ENCODE data around the gene RNF220.

RNF220 gene

DNA sequence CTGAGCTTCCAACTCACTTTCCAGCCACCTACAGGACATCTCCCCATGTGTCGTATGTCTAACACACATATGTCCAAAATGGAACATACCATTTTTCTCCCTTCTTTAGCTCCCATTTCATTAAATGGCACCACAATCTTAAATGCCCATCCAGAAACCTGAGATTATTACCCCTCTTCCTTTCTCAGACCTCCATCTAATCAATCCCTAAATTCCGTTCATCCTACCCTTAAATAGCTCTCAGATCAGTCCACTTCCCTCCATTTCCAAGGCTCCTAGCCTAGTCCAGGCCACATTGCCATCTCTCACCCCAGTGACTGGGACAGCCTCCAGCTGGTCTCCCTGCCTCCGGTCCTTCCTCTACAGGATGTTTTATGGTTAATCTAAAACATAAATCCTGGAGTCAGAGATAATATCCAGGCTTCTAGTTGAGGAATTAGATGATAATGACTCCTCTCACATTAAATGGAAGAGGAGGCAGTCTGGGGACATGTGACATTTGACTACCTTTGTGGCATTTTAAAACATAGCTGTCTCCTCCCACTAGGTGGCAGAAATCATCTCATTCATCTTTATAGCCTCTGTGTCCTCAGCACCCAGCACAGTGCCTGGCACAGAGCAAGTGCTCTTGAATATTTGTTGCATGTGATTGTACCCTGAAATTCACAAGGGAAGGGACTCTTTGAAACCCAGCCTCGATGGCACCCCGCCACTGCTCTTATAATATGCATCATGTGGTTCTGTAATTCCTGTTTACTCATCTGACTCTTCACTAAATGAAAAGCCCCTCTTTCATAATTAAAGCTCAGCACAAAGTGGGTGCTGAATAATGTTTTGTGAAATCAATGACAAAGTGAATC lies 166.9 kb downstream of the RNF220 start:
- DNase-seq (ENCODE audit: insufficient read length, low spot score) (peak; percentile 36), FAIRE-seq (peak; percentile 89)

DNA sequence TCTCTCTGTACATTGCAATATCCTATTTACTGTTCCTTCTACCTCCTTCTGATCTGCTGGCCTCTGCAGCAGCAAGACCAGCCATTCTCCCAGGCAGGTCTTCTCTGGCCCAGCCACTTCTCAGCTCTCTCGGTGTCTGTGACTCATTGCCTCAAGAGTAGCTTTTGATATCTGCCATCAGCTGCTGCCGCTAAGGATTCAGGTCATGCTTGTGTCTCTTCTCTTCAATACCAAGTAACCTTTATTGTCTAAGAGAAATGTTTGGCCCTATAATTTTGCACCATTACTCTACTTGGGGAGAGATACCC lies 167.5 kb downstream of the RNF220 start:
- FAIRE-seq (no peak), DNase-seq (ENCODE audit: insufficient read length, low spot score) (no peak)

GRCh38 chr1:44575396-44575795 lies 170.3 kb downstream of the RNF220 start:
- DNase-seq (ENCODE audit: insufficient read length, low spot score), result no peak
- no peak for FAIRE-seq

DNA sequence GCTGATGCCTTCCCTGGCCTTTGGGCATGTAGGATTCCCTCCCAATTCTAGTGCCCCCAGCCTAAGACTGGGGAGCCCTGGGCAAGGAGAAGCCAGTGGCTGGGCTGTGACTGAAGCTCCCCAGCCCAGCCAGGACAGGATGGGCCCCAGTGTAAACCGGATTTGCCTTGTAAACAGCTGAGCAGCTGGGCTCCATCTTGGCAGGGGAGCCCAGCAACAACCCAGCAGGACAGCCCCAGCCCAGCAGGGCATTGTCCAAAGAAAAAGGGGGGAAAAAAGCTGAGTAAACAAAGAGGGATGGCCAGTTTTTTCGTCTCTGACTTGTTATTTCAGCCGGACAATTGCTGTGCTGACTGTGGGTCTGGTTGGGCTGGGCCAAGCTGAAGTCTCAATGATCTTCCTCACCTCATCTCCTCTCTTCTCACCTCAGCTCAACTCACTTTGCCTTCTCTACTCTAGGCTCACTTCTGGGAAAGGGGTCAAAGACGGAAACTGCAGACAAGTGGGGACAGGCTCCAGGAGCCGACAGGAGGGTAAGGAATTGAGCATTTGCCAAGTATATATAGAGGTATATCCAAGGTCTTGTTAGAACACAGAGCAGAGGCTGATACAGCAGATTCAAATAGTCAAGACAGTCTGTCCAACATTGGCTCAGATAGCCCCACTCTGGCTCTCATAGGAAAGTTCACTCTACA lies 171.5 kb downstream of the RNF220 start:
- DNase-seq (ENCODE audit: insufficient read length, low spot score) (no peak), FAIRE-seq (no peak)

DNA sequence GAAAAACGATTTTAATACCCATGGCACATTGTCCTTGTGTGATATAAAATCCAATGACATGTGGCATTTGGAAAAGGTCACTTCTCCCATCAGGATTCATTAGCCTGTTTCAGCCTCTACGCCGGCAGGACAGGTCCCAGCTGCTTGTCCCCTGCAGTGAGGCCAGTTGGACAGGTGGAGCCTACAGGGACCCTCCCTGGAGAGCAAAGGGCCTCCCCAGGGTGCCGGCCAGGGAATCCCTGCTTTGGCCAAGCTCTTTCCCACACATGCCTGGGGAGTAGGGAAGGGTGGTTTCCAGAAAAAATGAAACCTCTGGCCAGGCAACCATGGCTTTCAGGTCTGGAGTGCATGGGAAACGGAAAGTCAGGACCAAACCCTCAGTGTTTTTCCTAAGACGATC lies 176.2 kb downstream of the RNF220 start:
- DNase-seq (ENCODE audit: insufficient read length, low spot score) (no peak), FAIRE-seq (no peak)

- no peak for FAIRE-seq
- DNase-seq (ENCODE audit: insufficient read length, low spot score), result no peak
Observed at GRCh38 chr1:44584167-44584566, 179.1 kb downstream of the RNF220 start.

DNA sequence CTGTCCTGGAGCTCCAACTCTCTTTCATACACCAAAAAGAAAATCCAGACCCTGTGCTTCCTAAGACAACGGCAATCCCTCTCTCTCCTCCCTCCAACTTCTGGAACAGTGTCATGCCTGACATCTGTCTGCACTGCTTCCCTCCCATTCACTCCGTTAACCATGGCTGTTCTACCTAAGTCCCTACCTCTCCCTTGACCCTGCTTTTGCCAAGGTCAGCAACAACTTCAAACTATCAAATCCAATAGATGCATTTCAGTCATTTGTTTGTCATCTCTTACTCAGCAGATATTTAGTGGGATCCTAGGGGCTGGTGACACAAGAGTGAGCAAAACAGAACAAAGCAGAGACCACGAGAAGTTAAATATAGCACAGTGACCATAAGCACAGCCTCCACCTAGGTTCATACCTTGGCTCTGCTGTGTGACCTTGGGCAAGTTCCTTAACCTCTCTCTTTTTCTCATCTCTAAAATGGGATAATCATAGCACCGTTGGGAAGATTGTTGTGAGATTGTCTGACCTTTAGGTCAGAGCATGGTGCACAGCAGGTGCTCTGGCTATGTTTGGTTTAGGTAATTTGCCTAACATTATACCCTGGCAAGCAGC lies 180.4 kb downstream of the RNF220 start:
- FAIRE-seq (no peak), DNase-seq (ENCODE audit: insufficient read length, low spot score) (no peak)

DNA sequence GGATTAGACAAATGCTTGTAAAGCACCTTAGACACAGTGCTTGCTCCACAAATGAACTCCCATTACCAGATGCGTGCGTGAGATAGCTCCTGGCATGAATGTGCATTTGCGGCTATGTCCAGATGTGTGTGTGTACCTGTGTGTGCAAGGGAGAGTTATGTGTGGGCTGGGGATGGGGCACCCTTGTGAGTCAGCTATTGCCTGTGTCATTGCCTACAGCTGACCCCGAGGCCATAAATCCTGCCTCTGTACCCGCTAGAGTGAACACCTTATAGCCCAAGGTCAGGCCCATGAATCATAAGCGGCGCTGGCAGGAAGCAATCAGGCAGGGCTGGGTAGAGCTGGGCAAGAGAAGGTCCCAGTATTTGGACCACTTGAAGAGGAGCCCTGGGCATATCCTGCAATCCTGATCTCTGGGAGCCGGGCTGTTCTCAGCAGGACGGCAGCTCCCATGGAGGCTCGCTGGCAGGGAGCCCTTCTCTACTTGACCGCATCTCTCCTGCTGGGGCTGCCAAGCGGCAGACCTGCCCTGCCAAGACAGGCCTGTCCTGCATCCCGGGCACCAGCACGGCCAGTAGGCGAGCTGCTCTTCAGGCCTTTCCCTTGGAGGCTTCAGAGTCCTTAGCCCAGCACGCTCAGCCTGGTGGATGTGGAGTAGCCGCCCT lies 182.9 kb downstream of the RNF220 start:
- FAIRE-seq (no peak), DNase-seq (ENCODE audit: insufficient read length, low spot score) (no peak)

DNA sequence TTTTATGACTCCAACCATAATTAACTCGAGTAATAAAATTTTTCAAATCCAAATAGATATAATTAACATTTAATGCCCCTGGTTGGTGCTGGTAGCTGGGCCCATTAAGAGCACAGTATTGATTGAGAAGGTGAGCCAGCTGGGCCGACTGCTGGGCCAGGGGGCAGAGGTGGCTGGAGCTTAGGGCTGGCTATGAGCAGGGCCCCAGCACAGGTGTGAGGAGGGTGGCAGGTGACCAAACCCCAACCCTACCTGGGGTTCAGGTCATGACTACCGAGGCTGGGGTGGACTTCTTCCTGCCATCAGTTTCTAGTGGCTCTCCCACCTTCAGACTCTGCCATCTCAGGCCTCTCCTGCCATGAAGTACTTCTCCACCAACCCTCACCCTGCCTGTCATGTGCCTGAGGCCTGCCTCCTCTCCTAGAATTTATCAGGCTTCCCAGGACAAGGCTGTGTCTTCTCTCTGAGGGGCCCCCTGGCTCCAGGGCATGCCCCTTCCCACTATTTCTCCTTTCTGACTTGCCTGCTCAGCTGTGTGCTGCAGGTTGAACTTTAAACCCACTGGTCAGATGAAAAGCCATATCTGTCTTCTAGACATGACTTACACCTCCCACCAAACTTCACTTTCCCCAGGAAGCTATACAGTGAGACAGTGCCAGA lies 183.6 kb downstream of the RNF220 start:
- FAIRE-seq (no peak), DNase-seq (ENCODE audit: insufficient read length, low spot score) (no peak)

- no peak for DNase-seq (ENCODE audit: insufficient read length, low spot score)
Observed at GRCh38 chr1:44590475-44590874, 185.4 kb downstream of the RNF220 start.

GRCh38 chr1:44591381-44591780 lies 186.3 kb downstream of the RNF220 start:
- FAIRE-seq (no peak), DNase-seq (ENCODE audit: insufficient read length, low spot score) (no peak)

More at GRCh38 chr1:44590475-44590874, 185.4 kb downstream of the RNF220 start:
- no peak for FAIRE-seq

DNA sequence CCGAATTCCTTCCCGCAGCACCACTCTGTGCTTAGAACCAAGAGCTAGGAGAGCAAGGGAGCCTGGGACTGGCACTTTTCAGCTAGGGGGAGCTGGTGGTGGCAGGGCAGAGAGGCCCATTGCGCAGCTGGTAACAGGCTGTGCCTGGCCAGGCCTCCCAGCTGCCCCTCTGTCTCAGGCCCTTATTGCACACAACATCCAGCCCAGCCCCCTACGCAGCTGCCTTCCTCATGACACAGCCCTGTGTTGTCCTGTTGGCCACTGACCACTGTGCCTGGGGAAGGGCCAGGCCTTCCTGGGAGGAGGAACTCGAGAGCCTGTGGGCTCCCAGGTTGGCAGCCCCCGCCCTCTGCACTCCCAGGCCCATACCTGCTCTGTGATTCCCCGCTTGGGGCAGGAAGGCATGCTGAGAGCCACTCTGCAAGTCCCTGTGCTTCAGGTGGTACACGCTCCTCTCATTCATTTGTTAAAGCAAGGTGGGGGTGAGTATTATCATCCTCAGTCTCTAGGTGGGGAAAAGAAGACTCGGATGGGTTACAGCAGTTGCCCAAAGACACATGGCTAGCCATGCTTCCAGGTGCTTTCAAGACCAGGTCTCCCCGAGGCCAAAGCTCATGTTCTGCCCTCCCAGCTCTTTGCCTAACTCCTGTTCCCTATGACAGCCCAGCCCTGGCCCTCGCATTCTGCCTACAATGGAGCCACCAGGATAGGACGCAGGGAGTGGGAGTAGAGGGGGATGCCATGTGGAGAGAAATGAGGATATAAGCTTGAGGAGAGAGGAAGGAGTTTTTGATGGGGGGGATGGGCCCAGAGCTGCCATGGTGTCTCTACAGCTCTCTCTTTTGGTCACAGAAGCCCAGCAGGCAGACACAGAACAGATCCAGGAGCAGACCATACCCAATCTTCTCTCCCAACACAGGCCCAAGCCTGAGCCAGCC lies 187.4 kb downstream of the RNF220 start:
- FAIRE-seq, result no peak

GRCh38 chr1:44594353-44594752 lies 189.3 kb downstream of the RNF220 start:
- DNase-seq (ENCODE audit: insufficient read length, low spot score) (no peak), FAIRE-seq (no peak)

More for the DNA sequence above, 187.4 kb downstream of the RNF220 start:
- DNase-seq (ENCODE audit: insufficient read length, low spot score), result no peak

DNA sequence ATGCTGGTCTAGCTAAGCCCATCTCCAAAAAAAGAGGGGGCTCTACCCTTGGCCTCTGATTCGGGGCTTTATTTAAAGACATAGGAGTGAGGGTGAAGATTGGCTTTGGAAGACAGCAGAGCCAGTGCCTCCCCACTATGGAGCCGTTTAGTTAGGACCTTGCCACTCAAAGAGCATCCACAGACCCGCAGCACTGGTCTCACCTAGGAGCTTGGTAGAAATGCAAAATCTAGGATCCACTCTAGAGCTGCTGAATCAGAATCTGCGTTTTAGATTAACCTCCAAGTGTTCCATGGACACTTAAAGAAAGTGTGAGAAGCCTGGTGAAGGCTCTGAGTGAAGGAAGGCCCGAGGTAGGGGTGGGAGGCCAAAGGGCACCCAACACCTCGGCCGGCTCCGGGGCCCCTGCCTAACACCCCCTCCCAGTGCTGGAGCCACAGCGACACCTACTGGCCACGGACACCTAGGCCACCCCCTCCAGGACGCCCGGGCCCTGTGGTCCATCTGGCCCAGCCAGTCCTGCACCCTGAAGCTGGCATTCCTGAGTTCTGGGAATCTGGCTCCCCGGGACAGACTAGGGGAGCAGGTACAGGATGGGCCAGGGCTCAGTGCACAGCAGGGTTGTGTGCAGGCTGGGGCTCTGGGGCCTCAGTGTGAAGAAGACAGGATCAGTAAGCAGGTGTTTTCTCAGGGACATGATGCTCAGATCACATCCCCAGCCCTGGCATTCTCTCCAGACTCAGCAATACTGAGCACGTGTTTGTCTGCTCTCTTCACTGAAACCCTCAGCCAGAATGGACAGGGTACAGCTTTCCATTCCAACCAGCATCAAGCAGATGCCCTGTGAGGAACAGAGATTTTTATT lies 190.0 kb downstream of the RNF220 start:
- peak; percentile 91 for FAIRE-seq
- DNase-seq (ENCODE audit: insufficient read length, low spot score), result peak; percentile 91

- DNase-seq (ENCODE audit: insufficient read length, low spot score), result no peak
- FAIRE-seq, result no peak
Observed at GRCh38 chr1:44596511-44596910, 191.5 kb downstream of the RNF220 start.

GRCh38 chr1:44598167-44598566 lies 193.1 kb downstream of the RNF220 start:
- FAIRE-seq (no peak), DNase-seq (ENCODE audit: insufficient read length, low spot score) (no peak)

DNA sequence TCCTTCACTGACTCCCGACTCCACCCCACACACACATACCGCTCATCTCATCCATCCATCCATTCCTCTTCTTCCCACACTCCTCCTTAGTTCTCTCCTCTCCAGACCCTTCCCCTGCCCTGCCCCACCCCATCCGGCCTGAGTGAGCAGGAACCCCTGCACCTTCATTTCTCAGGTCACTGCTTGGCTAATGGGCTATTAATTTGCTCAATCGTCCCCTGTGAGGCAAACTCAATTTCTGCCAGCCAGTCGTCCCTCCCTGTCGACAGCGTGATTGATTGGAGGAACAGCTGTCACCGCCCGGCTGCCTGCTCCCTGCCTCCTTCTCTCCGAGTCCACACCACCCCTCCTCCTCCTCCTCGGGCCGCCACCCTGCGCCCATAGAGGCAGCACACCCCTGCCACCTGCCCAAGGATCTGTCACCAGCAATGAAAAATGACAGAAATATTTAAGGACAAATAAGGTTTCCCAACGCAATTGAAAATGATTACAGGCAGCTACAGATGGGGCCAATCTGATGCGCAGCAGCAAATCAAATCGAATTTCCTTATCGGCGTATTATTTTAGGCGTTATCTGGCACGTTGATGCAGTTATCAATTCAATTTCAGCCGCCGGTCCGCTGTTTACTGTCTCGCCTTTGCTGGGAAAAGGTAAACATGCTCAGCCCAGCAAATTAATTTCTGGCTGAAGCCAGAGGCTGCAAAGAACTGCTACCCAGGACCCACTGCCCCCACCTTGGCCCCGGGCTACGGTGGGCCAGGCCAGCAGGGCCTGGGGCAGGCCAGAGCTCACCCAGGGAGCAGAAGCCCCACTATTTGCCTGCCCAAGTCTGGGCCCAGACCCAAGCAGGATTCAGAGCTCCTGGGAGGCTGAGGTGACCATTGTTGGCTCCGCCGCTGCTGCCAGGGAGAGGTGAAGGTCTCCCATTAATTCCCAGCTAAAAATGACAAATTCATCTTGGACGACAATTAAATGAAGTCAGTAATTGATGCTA lies 197.9 kb downstream of the RNF220 start:
- FAIRE-seq (no peak), DNase-seq (ENCODE audit: insufficient read length, low spot score) (no peak)

DNA sequence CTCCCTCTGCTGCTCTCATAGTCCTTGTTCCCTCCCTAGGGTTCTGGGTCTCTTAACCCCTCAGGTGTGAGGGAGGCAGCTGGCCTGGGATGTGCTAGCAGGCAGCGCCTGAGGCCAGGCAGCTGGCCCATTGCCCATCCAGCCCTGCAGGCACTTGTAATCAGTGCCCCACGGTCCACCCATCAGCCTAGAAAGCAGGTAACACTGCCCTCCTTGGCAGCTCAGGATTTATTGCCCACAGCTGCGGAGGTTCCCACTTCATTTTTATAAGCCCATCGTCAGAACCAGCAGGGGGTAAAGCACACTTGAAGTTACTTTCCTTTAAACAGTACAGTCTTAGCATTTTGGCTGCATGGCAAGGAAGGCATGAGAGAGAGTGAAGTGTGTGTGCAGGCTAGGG lies 198.7 kb downstream of the RNF220 start:
- no peak for FAIRE-seq

More for the DNA sequence above, 198.7 kb downstream of the RNF220 start:
- DNase-seq (ENCODE audit: insufficient read length, low spot score), result no peak
